Left lobe of liver (tissue), 2 donors: ENCODE results near the gene PTPRO. TPM values are rescaled to one million over a fixed set of nuclear protein-coding genes. Genes with fewer than 3 reads are reported as not detected.

Experiments used
- ATAC-seq: fragments of 200-7000 bp; cut with Tn5 transposase; one replicate; pipeline ENCODE4 v1.9.1; 2020; ENCODE audit warnings: mild to moderate bottlenecking, moderate library complexity
- DNase-seq: peaks from one replicate; pipeline ENCODE4 v3.0.0-alpha.2; 2020; ENCODE audit warnings: low spot score
- total RNA-seq: library from RNA; stranded (reverse); gene quantifications from one replicate; pipeline ENCODE4 v1.2.1, GENCODE V29; 2021
- donor health status: DM: no; HTN: no; CAD: no; lungs with moderate emphysema.
- donor health status: DM: no; HTN: yes; CAD: no.

PTPRO gene
- total RNA-seq, 1 donor from 2014 or later: 0.58 TPM

- ATAC-seq (no peak), DNase-seq (no peak)
These were observed 24.2 kb downstream of the PTPRO start for GRCh38 chr12:15346488-15346887.

- no peak for ATAC-seq
- DNase-seq: no peak
These were observed 28.3 kb downstream of the PTPRO start for GRCh38 chr12:15350643-15351042.

GRCh38 chr12:15355766-15356165, 33.5 kb downstream of the PTPRO start:
- no peak for DNase-seq

GRCh38 chr12:15356951-15357364, 34.6 kb downstream of the PTPRO start:
- DNase-seq: no peak
- ATAC-seq: no peak

More at GRCh38 chr12:15355766-15356165, 33.5 kb downstream of the PTPRO start:
- ATAC-seq: no peak

- no peak for ATAC-seq
- DNase-seq: no peak
These were observed 42.2 kb downstream of the PTPRO start for GRCh38 chr12:15364221-15365160.

- no peak for ATAC-seq
- no peak for DNase-seq
These were observed 46.5 kb downstream of the PTPRO start for GRCh38 chr12:15368812-15369211.

- DNase-seq: no peak
- ATAC-seq: no peak
These were observed 50.0 kb downstream of the PTPRO start for GRCh38 chr12:15372352-15372751.

- ATAC-seq (no peak), DNase-seq (no peak)
These were observed 65.5 kb downstream of the PTPRO start for GRCh38 chr12:15387772-15388171.

GRCh38 chr12:15389561-15389960, 67.3 kb downstream of the PTPRO start:
- ATAC-seq: no peak
- DNase-seq: no peak

GRCh38 chr12:15393037-15393436, 70.7 kb downstream of the PTPRO start:
- no peak for DNase-seq
- ATAC-seq: no peak

- ATAC-seq (no peak), DNase-seq (no peak)
These were observed 71.7 kb downstream of the PTPRO start for GRCh38 chr12:15393995-15394394.

- ATAC-seq (no peak), DNase-seq (no peak)
These were observed 82.2 kb downstream of the PTPRO start for GRCh38 chr12:15404485-15404884.

- ATAC-seq: no peak
- no peak for DNase-seq
These were observed 83.3 kb downstream of the PTPRO start for GRCh38 chr12:15405606-15406005.

GRCh38 chr12:15407025-15407424, 84.7 kb downstream of the PTPRO start:
- ATAC-seq (no peak), DNase-seq (no peak)

GRCh38 chr12:15411842-15412241, 89.5 kb downstream of the PTPRO start:
- ATAC-seq (no peak), DNase-seq (no peak)

GRCh38 chr12:15417691-15418090, 95.4 kb downstream of the PTPRO start:
- DNase-seq (no peak), ATAC-seq (no peak)

GRCh38 chr12:15423629-15424028, 101.3 kb downstream of the PTPRO start:
- ATAC-seq (no peak), DNase-seq (no peak)

- no peak for DNase-seq
- no peak for ATAC-seq
These were observed 105.6 kb downstream of the PTPRO start for GRCh38 chr12:15427913-15428312.

- DNase-seq (no peak), ATAC-seq (no peak)
These were observed 106.3 kb downstream of the PTPRO start for GRCh38 chr12:15428632-15429031.

- DNase-seq: no peak
- no peak for ATAC-seq
These were observed 107.0 kb downstream of the PTPRO start for GRCh38 chr12:15429262-15429661.

- DNase-seq: no peak
- ATAC-seq: no peak
These were observed 113.3 kb downstream of the PTPRO start for GRCh38 chr12:15435597-15435996.

GRCh38 chr12:15439459-15439858, 117.2 kb downstream of the PTPRO start:
- ATAC-seq (no peak), DNase-seq (no peak)

- ATAC-seq (no peak), DNase-seq (no peak)
These were observed 120.7 kb downstream of the PTPRO start for GRCh38 chr12:15443050-15443449.
